Breast epithelium (tissue), 3 donors: Measurements from ENCODE around the gene TREML4.

Experiments
- CTCF ChIP-seq, 3 donors: fragments of 450-650 bp; IDR thresholded peaks; one replicate each; pipeline ENCODE4 v1.5.1; 2016 to 2017; ENCODE audit warnings: antibody characterized with exemption in 3 of 3, mild to moderate bottlenecking in 3 of 3, moderate library complexity in 3 of 3
- POLR2A ChIP-seq: fragments of 450-650 bp; IDR thresholded peaks from one replicate; pipeline ENCODE4 v1.6.1; 2016; ENCODE audit warnings: antibody characterized with exemption, mild to moderate bottlenecking, moderate library complexity
- POLR2AphosphoS5 ChIP-seq, 3 donors: sonication (generic); formaldehyde crosslinking; IDR thresholded peaks; one replicate each; pipeline ENCODE4 v1.6.1; 2017; ENCODE audit warnings: antibody characterized with exemption in 3 of 3

- TF ChIP-seq CTCF (IDR thresholded peaks at IDR 0.05) (no peak), POLR2AphosphoS5 (IDR thresholded peaks at IDR 0.05) (no peak), POLR2A (no peak)
These were observed 52.4 kb downstream of the TREML4 start for GRCh38 chr6:41280381-41281057.
